Vagina (tissue), 2 donors: Measurements from ENCODE around the gene XKR7.

Source experiments
- POLR2A ChIP-seq, 2 donors: fragments of 450-650 bp; IDR thresholded peaks; one replicate each; pipeline ENCODE4 v1.6.1; 2017; ENCODE audit warnings: antibody characterized with exemption in 2 of 2, mild to moderate bottlenecking in 2 of 2, moderate library complexity in 2 of 2
- TF ChIP-seq, protein P1 (sequence below), 3 experiments: fragments of 450-650 bp in 2 of 3; fragments of 200-600 bp in 1 of 3; sonication (generic) in 1 of 3; IDR thresholded peaks; one replicate each; pipeline ENCODE4 v1.5.1; 2017 to 2019; ENCODE audit warnings: antibody characterized with exemption in 3 of 3, mild to moderate bottlenecking in 2 of 3, moderate library complexity in 2 of 3

GRCh38 chr20:31943052-31943471, 24.9 kb upstream of the XKR7 start:
- TF ChIP-seq, protein P1, sequence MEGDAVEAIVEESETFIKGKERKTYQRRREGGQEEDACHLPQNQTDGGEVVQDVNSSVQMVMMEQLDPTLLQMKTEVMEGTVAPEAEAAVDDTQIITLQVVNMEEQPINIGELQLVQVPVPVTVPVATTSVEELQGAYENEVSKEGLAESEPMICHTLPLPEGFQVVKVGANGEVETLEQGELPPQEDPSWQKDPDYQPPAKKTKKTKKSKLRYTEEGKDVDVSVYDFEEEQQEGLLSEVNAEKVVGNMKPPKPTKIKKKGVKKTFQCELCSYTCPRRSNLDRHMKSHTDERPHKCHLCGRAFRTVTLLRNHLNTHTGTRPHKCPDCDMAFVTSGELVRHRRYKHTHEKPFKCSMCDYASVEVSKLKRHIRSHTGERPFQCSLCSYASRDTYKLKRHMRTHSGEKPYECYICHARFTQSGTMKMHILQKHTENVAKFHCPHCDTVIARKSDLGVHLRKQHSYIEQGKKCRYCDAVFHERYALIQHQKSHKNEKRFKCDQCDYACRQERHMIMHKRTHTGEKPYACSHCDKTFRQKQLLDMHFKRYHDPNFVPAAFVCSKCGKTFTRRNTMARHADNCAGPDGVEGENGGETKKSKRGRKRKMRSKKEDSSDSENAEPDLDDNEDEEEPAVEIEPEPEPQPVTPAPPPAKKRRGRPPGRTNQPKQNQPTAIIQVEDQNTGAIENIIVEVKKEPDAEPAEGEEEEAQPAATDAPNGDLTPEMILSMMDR (IDR thresholded peaks at IDR 0.05): no peak
- no peak for TF ChIP-seq POLR2A (IDR thresholded peaks at IDR 0.05)
